Activated CD4-positive, CD25-positive, alpha-beta regulatory T cell treated with anti-CD3 and anti-CD28 coated beads, Interleukin-2, amount 50 U/mL, for 24 hours (primary cell): Measurements from ENCODE around the gene PPFIA2.

Source experiments
- ATAC-seq, 2 donors: fragments of 150-1000 bp; cut with Tn5 transposase; one replicate each; pipeline ENCODE4 v1.10.0; 2021; ENCODE audit warnings: mild to moderate bottlenecking in 1 of 2, moderate library complexity in 1 of 2

PPFIA2 gene

GRCh38 chr12:81759190-81760051 is at the start of gene PPFIA2:
TSS of gene PPFIA2 (minus strand) at chr12:81759350.
- no peak for ATAC-seq

- ATAC-seq = no peak
Measured at GRCh38 chr12:81800298-81801148, 41.4 kb upstream of the PPFIA2 start.

GRCh38 chr12:81798294-81798693 is 39.1 kb upstream of the PPFIA2 start:
- no peak for ATAC-seq

- no peak for ATAC-seq
Measured at GRCh38 chr12:81797100-81797499, 38.0 kb upstream of the PPFIA2 start.

GRCh38 chr12:81792666-81793065 is 33.5 kb upstream of the PPFIA2 start:
- no peak for ATAC-seq

- ATAC-seq = no peak
Measured at GRCh38 chr12:81779216-81779615, 20.1 kb upstream of the PPFIA2 start.

- ATAC-seq = no peak
Measured at GRCh38 chr12:81778719-81779118, 19.6 kb upstream of the PPFIA2 start.

GRCh38 chr12:81758421-81759189 is 545 bp downstream of the PPFIA2 start:
- no peak for ATAC-seq

GRCh38 chr12:81757731-81758365 is 1.3 kb downstream of the PPFIA2 start:
- no peak for ATAC-seq

- ATAC-seq = no peak
Measured at GRCh38 chr12:81729781-81730180, 29.4 kb downstream of the PPFIA2 start.

- ATAC-seq = no peak
Measured at GRCh38 chr12:81727391-81727790, 31.8 kb downstream of the PPFIA2 start.

GRCh38 chr12:81726634-81727033 is 32.5 kb downstream of the PPFIA2 start:
- ATAC-seq = no peak

GRCh38 chr12:81723361-81723760 is 35.8 kb downstream of the PPFIA2 start:
- no peak for ATAC-seq

- ATAC-seq = no peak
Measured at GRCh38 chr12:81722004-81722403, 37.1 kb downstream of the PPFIA2 start.

- no peak for ATAC-seq
Measured at GRCh38 chr12:81718616-81719015, 40.5 kb downstream of the PPFIA2 start.

GRCh38 chr12:81712536-81712935 is 46.6 kb downstream of the PPFIA2 start:
- ATAC-seq = no peak

- ATAC-seq = no peak
Measured at GRCh38 chr12:81705586-81705985, 53.6 kb downstream of the PPFIA2 start.

- ATAC-seq = no peak
Measured at GRCh38 chr12:81699551-81699950, 59.6 kb downstream of the PPFIA2 start.

GRCh38 chr12:81692008-81692407 is 67.1 kb downstream of the PPFIA2 start:
- ATAC-seq = no peak

GRCh38 chr12:81683881-81684280 is 75.3 kb downstream of the PPFIA2 start:
- no peak for ATAC-seq

- ATAC-seq = no peak
Measured at GRCh38 chr12:81679614-81680013, 79.5 kb downstream of the PPFIA2 start.

GRCh38 chr12:81670759-81671158 is 88.4 kb downstream of the PPFIA2 start:
- no peak for ATAC-seq
